Measurements from ENCODE around the gene CDKN1C. TPM values are rescaled to one million over a fixed set of nuclear protein-coding genes. Genes with fewer than 3 reads are reported as not detected.

CDKN1C gene
- total and polyA plus RNA-seq, 2 of the 8 experiments (the other 6 are each of a cell fraction or from before 2014, with no cell fraction given): 12.8 to 14.1 TPM

DNA sequence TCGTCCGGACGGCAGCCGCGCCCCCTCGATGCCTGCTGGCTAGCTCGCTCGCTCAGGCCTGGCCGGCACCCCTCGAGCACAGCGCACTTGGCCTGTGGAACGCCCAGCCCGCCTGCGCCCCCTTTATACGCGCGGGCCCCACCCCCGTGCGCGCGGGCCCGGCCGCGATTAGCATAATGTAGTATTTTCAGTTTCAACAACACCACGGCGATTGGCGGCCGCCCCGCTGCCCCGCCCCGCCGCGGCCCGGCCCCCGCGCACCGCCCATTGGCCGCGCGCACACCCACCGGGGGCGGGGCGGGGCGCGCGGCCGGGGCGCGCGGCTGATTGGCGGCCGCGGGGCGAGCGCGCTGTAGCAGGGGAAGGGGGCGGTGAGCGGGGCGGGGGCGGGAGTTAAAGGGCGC, at the start of gene CDKN1C (continued):
- no peak for TF ChIP-seq KDM5A (IDR thresholded peaks at IDR 0.05; ENCODE audit: low read length)

All from H1 (cell line).